Inflammatory macrophage treated with lipopolysaccharide for 1 hour (primary cell): ENCODE measurements around the gene C12orf57.

Experiments used
- DNase-seq, 2 donors: peaks; one replicate each; pipeline ENCODE4 v3.0.0-alpha.2; 2020 to 2022

Gene C12orf57

GRCh38 chr12:6966351-6966750 lies 22.5 kb downstream of the C12orf57 start:
- no peak for DNase-seq

- DNase-seq: no peak
Measured at GRCh38 chr12:6967651-6968100, 23.9 kb downstream of the C12orf57 start.

GRCh38 chr12:6968426-6968825 lies 24.6 kb downstream of the C12orf57 start:
- DNase-seq: no peak

GRCh38 chr12:6970096-6970527 lies 26.3 kb downstream of the C12orf57 start:
- DNase-seq: no peak

- no peak for DNase-seq
Measured at GRCh38 chr12:6974180-6974579, 30.4 kb downstream of the C12orf57 start.

- no peak for DNase-seq
Measured at GRCh38 chr12:6975297-6976032, 31.6 kb downstream of the C12orf57 start.

- no peak for DNase-seq
Measured at GRCh38 chr12:6977653-6978052, 33.8 kb downstream of the C12orf57 start.

GRCh38 chr12:6978188-6978587 lies 34.4 kb downstream of the C12orf57 start:
- no peak for DNase-seq

- no peak for DNase-seq
Measured at GRCh38 chr12:6978611-6979011, 34.8 kb downstream of the C12orf57 start.

GRCh38 chr12:6979021-6979420 lies 35.2 kb downstream of the C12orf57 start:
- no peak for DNase-seq

GRCh38 chr12:6979453-6979852 lies 35.6 kb downstream of the C12orf57 start:
- no peak for DNase-seq

- DNase-seq: no peak
Measured at GRCh38 chr12:6980075-6980474, 36.3 kb downstream of the C12orf57 start.

DNA sequence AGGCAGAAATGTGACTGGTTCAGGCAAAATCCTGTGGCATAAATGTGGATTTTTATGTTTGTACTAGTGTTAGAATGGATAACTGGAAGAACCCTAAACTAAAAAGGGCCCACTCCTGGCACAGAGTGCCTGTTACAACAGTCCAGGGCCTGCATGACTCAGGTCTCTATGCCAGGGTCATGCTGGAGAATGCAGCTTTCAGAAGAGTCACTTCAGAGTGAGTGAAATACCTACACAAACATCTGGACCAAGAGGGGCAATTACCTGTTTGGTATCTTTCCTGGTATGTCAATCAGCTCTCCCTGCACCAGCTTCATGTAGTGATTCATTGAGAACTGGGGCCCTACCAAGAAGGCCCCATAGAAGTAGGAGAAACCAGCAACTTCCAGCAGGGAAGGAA lies 36.9 kb downstream of the C12orf57 start:
- no peak for DNase-seq

GRCh38 chr12:6981152-6982052 lies 37.6 kb downstream of the C12orf57 start:
- no peak for DNase-seq

DNA sequence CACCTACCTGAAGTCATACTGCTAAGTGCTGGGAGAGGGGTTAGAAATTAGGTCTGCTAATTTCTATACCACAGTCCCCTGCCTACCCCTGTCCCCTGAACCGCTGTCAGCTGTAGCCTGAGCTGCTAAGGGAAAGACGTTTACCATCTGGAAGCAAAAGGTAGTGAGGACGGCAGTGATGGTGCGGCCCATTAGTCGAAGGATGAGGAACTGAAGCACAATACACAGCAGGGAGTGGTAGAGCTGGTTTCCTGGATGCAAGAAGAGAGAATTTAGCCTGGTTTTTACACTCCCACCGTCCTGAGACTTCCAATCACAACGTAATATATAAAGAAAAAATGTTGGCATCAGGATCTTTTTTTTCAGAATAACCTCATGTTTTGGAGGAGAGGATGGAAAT lies 38.7 kb downstream of the C12orf57 start:
- DNase-seq: no peak

DNA sequence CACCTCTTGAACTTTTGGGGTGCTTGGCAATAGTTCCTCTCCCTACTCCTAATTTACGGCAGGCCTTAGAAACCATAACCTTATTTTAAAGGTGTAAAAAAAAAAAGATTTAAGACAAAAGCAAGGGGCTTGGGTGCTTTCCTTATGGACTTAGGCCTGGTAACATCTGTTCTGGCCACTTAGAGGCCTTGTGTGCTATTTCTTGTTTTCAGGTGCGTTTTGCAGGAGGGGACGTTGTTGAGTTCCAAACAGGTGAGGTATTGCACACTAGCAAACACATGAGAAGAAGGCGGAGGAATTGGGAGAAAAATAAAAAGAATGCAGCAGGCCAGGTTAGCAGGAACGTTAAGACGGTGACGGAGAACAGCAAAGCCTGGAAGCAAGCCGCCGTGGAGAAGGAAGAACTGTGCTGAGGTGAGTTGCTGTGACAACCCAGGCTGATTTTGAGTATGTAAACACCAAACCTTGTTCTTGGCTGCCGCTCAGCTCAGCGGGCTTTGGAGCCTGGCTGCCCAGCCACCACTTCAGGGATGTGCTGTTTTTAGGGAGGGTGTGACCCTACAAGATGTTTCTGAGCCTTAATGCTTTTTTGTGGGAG lies 44.2 kb downstream of the C12orf57 start:
- no peak for DNase-seq
